ENCODE measurements around the gene EMX1. TPM values are rescaled to one million over a fixed set of nuclear protein-coding genes. Genes with fewer than 3 reads are reported as not detected.

The EMX1 gene
- total and polyA plus RNA-seq, 2 of the 13 experiments (the other 11 are each of a cell fraction or from before 2014, with no cell fraction given), result 0.62 to 4.9 TPM

DNA sequence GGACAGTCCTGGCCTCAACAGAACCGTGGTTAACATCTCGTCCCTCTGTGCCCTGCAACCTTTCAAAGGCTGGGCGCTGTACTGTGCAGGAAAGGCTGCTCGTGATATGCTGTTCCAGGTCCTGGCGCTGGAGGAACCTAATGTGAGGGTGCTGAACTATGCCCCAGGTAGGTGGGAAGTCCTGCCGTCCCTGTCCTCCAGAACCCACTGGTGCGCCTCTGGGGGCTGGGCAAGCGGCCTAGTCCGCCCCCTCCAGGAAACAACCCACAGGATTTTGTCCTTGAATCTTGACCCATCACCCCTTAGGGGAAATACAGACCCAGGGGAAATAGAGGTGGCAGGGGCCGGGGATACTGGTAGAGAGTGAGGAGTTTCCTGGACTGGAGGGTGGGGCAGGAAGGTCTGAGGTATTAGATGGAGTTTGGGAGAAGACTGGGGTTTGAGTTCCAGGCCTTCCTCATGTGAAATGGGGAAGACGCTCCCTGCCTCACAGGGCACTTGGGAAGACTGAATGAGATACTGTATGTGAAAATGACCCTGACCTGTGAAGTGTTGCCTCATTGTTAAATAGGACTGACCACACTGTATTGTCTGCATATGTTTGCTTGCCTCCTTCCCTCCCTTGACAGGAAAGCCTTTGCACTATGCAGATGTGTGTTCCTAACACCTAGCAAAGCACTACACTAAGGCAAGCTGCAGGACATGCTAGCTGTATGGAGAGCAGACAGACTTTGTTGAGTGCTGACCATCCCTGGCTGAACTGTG lies 28.7 kb upstream of the EMX1 start (continued):
- TF ChIP-seq, protein P1, sequence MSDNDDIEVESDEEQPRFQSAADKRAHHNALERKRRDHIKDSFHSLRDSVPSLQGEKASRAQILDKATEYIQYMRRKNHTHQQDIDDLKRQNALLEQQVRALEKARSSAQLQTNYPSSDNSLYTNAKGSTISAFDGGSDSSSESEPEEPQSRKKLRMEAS (IDR thresholded peaks at IDR 0.05), result 0 out of 2 replicates have a peak, but pooled peaks have one; percentile 35
- TF ChIP-seq ZNF777 (CRISPR knock-in tag; IDR thresholded peaks at IDR 0.05) (peak; percentile 53; the same call in 1 of the 2 replicates), NFKBIZ (CRISPR knock-in tag; IDR thresholded peaks at IDR 0.05) (no peak), NR3C1 (CRISPR knock-in tag; IDR thresholded peaks at IDR 0.05) (no peak), NFE2L1 (CRISPR knock-in tag; IDR thresholded peaks at IDR 0.05; ENCODE audit: borderline replicate concordance) (no peak), ZNF44 (CRISPR knock-in tag; IDR thresholded peaks at IDR 0.05) (0 out of 2 replicates have a peak, but pooled peaks have one; percentile 25), ZNF782 (CRISPR knock-in tag; IDR thresholded peaks at IDR 0.05; ENCODE audit: borderline replicate concordance) (no peak), NFATC3 (CRISPR knock-in tag; IDR thresholded peaks at IDR 0.05) (no peak), TGIF2 (CRISPR knock-in tag; IDR thresholded peaks at IDR 0.05) (no peak), ZNF251 (CRISPR knock-in tag; IDR thresholded peaks at IDR 0.05) (no peak), EEA1 (CRISPR knock-in tag; IDR thresholded peaks at IDR 0.05; ENCODE audit: borderline replicate concordance) (no peak), ZFY (CRISPR knock-in tag; IDR thresholded peaks at IDR 0.05) (peak; percentile 41), ZNF558 (CRISPR knock-in tag; IDR thresholded peaks at IDR 0.05; ENCODE audit: borderline replicate concordance) (peak; percentile 53; the same call in 1 of the 2 replicates), KDM4B (CRISPR knock-in tag; IDR thresholded peaks at IDR 0.05) (no peak), KDM1A (CRISPR knock-in tag; IDR thresholded peaks at IDR 0.05) (no peak)
- TF ChIP-seq, protein P2, sequence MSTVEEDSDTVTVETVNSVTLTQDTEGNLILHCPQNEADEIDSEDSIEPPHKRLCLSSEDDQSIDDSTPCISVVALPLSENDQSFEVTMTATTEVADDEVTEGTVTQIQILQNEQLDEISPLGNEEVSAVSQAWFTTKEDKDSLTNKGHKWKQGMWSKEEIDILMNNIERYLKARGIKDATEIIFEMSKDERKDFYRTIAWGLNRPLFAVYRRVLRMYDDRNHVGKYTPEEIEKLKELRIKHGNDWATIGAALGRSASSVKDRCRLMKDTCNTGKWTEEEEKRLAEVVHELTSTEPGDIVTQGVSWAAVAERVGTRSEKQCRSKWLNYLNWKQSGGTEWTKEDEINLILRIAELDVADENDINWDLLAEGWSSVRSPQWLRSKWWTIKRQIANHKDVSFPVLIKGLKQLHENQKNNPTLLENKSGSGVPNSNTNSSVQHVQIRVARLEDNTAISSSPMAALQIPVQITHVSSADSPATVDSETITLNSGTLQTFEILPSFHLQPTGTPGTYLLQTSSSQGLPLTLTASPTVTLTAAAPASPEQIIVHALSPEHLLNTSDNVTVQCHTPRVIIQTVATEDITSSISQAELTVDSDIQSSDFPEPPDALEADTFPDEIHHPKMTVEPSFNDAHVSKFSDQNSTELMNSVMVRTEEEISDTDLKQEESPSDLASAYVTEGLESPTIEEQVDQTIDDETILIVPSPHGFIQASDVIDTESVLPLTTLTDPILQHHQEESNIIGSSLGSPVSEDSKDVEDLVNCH (CRISPR knock-in tag; IDR thresholded peaks at IDR 0.05), result no peak
- TF ChIP-seq, protein P3, sequence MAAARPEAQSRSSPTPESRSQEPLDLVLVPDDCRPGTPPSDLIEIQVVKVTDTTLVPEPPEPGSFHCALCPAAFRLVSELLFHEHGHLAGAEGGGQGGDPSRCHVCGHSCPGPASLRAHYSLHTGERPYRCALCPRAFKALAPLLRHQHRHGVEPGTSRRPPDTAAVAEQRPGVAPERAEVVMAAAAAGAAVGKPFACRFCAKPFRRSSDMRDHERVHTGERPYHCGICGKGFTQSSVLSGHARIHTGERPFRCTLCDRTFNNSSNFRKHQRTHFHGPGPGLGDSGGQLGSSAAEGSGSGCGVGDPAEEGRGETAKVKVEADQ (CRISPR knock-in tag; IDR thresholded peaks at IDR 0.05; ENCODE audit: borderline replicate concordance), result no peak
- TF ChIP-seq, protein P4, sequence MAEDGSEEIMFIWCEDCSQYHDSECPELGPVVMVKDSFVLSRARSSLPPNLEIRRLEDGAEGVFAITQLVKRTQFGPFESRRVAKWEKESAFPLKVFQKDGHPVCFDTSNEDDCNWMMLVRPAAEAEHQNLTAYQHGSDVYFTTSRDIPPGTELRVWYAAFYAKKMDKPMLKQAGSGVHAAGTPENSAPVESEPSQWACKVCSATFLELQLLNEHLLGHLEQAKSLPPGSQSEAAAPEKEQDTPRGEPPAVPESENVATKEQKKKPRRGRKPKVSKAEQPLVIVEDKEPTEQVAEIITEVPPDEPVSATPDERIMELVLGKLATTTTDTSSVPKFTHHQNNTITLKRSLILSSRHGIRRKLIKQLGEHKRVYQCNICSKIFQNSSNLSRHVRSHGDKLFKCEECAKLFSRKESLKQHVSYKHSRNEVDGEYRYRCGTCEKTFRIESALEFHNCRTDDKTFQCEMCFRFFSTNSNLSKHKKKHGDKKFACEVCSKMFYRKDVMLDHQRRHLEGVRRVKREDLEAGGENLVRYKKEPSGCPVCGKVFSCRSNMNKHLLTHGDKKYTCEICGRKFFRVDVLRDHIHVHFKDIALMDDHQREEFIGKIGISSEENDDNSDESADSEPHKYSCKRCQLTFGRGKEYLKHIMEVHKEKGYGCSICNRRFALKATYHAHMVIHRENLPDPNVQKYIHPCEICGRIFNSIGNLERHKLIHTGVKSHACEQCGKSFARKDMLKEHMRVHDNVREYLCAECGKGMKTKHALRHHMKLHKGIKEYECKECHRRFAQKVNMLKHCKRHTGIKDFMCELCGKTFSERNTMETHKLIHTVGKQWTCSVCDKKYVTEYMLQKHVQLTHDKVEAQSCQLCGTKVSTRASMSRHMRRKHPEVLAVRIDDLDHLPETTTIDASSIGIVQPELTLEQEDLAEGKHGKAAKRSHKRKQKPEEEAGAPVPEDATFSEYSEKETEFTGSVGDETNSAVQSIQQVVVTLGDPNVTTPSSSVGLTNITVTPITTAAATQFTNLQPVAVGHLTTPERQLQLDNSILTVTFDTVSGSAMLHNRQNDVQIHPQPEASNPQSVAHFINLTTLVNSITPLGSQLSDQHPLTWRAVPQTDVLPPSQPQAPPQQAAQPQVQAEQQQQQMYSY (CRISPR knock-in tag; IDR thresholded peaks at IDR 0.05), result peak; percentile 52; the same call in 1 of the 2 replicates
- TF ChIP-seq, protein P5, sequence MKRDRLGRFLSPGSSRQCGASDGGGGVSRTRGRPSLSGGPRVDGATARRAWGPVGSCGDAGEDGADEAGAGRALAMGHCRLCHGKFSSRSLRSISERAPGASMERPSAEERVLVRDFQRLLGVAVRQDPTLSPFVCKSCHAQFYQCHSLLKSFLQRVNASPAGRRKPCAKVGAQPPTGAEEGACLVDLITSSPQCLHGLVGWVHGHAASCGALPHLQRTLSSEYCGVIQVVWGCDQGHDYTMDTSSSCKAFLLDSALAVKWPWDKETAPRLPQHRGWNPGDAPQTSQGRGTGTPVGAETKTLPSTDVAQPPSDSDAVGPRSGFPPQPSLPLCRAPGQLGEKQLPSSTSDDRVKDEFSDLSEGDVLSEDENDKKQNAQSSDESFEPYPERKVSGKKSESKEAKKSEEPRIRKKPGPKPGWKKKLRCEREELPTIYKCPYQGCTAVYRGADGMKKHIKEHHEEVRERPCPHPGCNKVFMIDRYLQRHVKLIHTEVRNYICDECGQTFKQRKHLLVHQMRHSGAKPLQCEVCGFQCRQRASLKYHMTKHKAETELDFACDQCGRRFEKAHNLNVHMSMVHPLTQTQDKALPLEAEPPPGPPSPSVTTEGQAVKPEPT (CRISPR knock-in tag; IDR thresholded peaks at IDR 0.05; ENCODE audit: low read depth), result no peak

Data from HepG2 (cell line).